Stomach (tissue), 4 donors: ENCODE data around the gene TNFRSF1B.

Experiments used
- CTCF ChIP-seq, 7 experiments: fragments of 450-650 bp in 4 of 7; fragments of 200-600 bp in 3 of 7; sonication (generic) in 3 of 7; IDR thresholded peaks; one replicate each; pipeline ENCODE4 v1.5.1; 2016 to 2019; ENCODE audit warnings: antibody characterized with exemption in 7 of 7, control low read depth in 2 of 7, mild to moderate bottlenecking in 1 of 7
- POLR2AphosphoS5 ChIP-seq, 3 donors: sonication (generic); formaldehyde crosslinking; IDR thresholded peaks; one replicate each; pipeline ENCODE4 v1.6.1; 2016; ENCODE audit warnings: antibody characterized with exemption in 3 of 3

- TF ChIP-seq CTCF (IDR thresholded peaks at IDR 0.05), result no peak
- TF ChIP-seq POLR2AphosphoS5 (IDR thresholded peaks at IDR 0.05), result no peak
These were observed 30.7 kb downstream of the TNFRSF1B start for GRCh38 chr1:12197483-12197880.
